Measurements from ENCODE around the gene OR6V1. TPM values are rescaled to one million over a fixed set of nuclear protein-coding genes. Genes with fewer than 3 reads are reported as not detected.

Gene OR6V1
- total RNA-seq, 2 donors from 2014 or later = not detected

GRCh38 chr7:143027032-143027431 lies 25.1 kb upstream of the OR6V1 start, which contains the start of gene OR9A2:
TSS of gene OR9A2 (minus strand) at chr7:143027132. CDS start at chr7:143027132, 0 bp downstream.
- no peak for TF ChIP-seq CTCF (conservative IDR thresholded peaks at IDR 0.05)
- H3K4me1 Mint-ChIP-seq = no peaks in the 10 kb centered on the region
- H3K4me1 ChIP-seq (ENCODE audit: control insufficient read depth, insufficient read depth, low read length) = no peaks in the 10 kb centered on the region

GRCh38 chr7:143027683-143028082 lies 24.5 kb upstream of the OR6V1 start:
- TF ChIP-seq CTCF (conservative IDR thresholded peaks at IDR 0.05) = no peak
- Histone ChIP-seq H3K9ac (ENCODE audit: extremely low read depth, low read length, poor library complexity, severe bottlenecking) (no peak overlapping the region), H3K4me3 (ENCODE audit: low read length) (no peak overlapping the region), H3K36me3 (ENCODE audit: control insufficient read depth, insufficient read depth, low read length) (no peaks in the 10 kb centered on the region), H3K4me1 (ENCODE audit: control insufficient read depth, insufficient read depth, low read length) (no peaks in the 10 kb centered on the region), H3K27ac (ENCODE audit: low read depth, low read length) (no peak overlapping the region), H3K9me3 (ENCODE audit: control insufficient read depth, low read length) (no peaks in the 10 kb centered on the region), H3K27me3 (ENCODE audit: control insufficient read depth, insufficient read depth, low read length, poor library complexity, severe bottlenecking) (peaks cover 9% of the 10 kb centered on the region)
- peaks cover 20% of the 10 kb centered on the region for H3K27me3 Mint-ChIP-seq (ENCODE audit: insufficient read depth)
- WGBS, 2 experiments (ENCODE audit: insufficient coverage in 1 of 2, insufficient read length in 1 of 2) = 97 to 100% methylated on average over 1 to 2 of the region's 2 CpGs
- H3K4me1 Mint-ChIP-seq = no peaks in the 10 kb centered on the region
- no peak overlapping the region for H3K4me3 Mint-ChIP-seq
- no peak overlapping the region for H3K27ac Mint-ChIP-seq
- no peaks in the 10 kb centered on the region for H3K36me3 Mint-ChIP-seq (ENCODE audit: low read depth)
- no peaks in the 10 kb centered on the region for H3K9me3 Mint-ChIP-seq
- no peak for DNase-seq

More at GRCh38 chr7:143027032-143027431, 25.1 kb upstream of the OR6V1 start, which contains the start of gene OR9A2:
- Mint-ChIP-seq H3K36me3 (ENCODE audit: low read depth) (no peaks in the 10 kb centered on the region), H3K9me3 (no peaks in the 10 kb centered on the region), H3K27ac (no peak within 1 kb of the TSS), H3K27me3 (ENCODE audit: insufficient read depth) (peaks cover 14% of the 10 kb centered on the region), H3K4me3 (no peak within 1 kb of the TSS)
- Histone ChIP-seq H3K4me3 (ENCODE audit: low read length) (no peak within 1 kb of the TSS), H3K9me3 (ENCODE audit: control insufficient read depth, low read length) (no peaks in the 10 kb centered on the region), H3K9ac (ENCODE audit: extremely low read depth, low read length, poor library complexity, severe bottlenecking) (no peak within 1 kb of the TSS), H3K27ac (ENCODE audit: low read depth, low read length) (no peak within 1 kb of the TSS), H3K27me3 (ENCODE audit: control insufficient read depth, insufficient read depth, low read length, poor library complexity, severe bottlenecking) (peaks cover 9% of the 10 kb centered on the region), H3K36me3 (ENCODE audit: control insufficient read depth, insufficient read depth, low read length) (no peaks in the 10 kb centered on the region)
- no peak for DNase-seq
- 92 to 98% methylated on average over 1 of the region's 1 CpG for WGBS, 2 experiments (ENCODE audit: insufficient coverage in 1 of 2, insufficient read length in 1 of 2)

GRCh38 chr7:143038635-143039034 lies 13.5 kb upstream of the OR6V1 start:
- peaks cover 4% of the 10 kb centered on the region for H3K4me1 ChIP-seq (ENCODE audit: control insufficient read depth, insufficient read depth, low read length)
- no peak for DNase-seq
- no peak for TF ChIP-seq CTCF (conservative IDR thresholded peaks at IDR 0.05)
- H3K4me3 ChIP-seq (ENCODE audit: low read length) = no peak overlapping the region
- peaks cover 16% of the 10 kb centered on the region for H3K4me1 Mint-ChIP-seq
- H3K36me3 Mint-ChIP-seq (ENCODE audit: low read depth) = no peaks in the 10 kb centered on the region
- no peaks in the 10 kb centered on the region for H3K9me3 ChIP-seq (ENCODE audit: control insufficient read depth, low read length)
- H3K27ac ChIP-seq (ENCODE audit: low read depth, low read length) = no peak overlapping the region
- WGBS, 2 experiments (ENCODE audit: insufficient coverage in 1 of 2, insufficient read length in 1 of 2) = 93 to 95% methylated on average over 4 to 5 of the region's 5 CpGs
- peaks cover 18% of the 10 kb centered on the region for H3K9me3 Mint-ChIP-seq
- no peak overlapping the region for H3K27ac Mint-ChIP-seq
- H3K27me3 ChIP-seq (ENCODE audit: control insufficient read depth, insufficient read depth, low read length, poor library complexity, severe bottlenecking) = peaks cover 43% of the 10 kb centered on the region
- no peaks in the 10 kb centered on the region for H3K36me3 ChIP-seq (ENCODE audit: control insufficient read depth, insufficient read depth, low read length)
- H3K27me3 Mint-ChIP-seq (ENCODE audit: insufficient read depth) = peaks cover 62% of the 10 kb centered on the region
- no peak overlapping the region for H3K4me3 Mint-ChIP-seq
- H3K9ac ChIP-seq (ENCODE audit: extremely low read depth, low read length, poor library complexity, severe bottlenecking) = no peak overlapping the region
